Osteoblast (primary cell): ENCODE results near the gene TMEM62. TPM values are rescaled to one million over a fixed set of nuclear protein-coding genes. Genes with fewer than 3 reads are reported as not detected.

Experiments used
- DNase-seq: peaks from one replicate; pipeline ENCODE4 v3.0.0; 2011; ENCODE audit warnings: low spot score, mixed read lengths; ENCODE audit not compliant: insufficient read length; ENCODE audit errors: missing footprints
- H2AFZ ChIP-seq: 2 replicates; pipeline ENCODE4 v1.6.0; 2011; ENCODE audit warnings: mild to moderate bottlenecking, low read length
- H3K27ac ChIP-seq: 2 replicates; pipeline ENCODE4 v1.5.1; 2011; ENCODE audit warnings: mild to moderate bottlenecking, low read depth, low read length, moderate library complexity
- H3K27me3 ChIP-seq: 2 replicates; pipeline ENCODE4 v1.6.0; 2012; ENCODE audit warnings: mild to moderate bottlenecking, control low read depth, inconsistent platforms, low read length, moderate library complexity; ENCODE audit not compliant: insufficient read depth
- H3K36me3 ChIP-seq: 2 replicates; pipeline ENCODE4 v1.5.1; 2011; ENCODE audit warnings: mild to moderate bottlenecking, low read length, control low read depth, moderate library complexity; ENCODE audit not compliant: insufficient read depth
- H3K4me1 ChIP-seq: 2 replicates; pipeline ENCODE4 v1.5.1; 2011; ENCODE audit warnings: mild to moderate bottlenecking, low read length, control low read depth, moderate library complexity; ENCODE audit not compliant: insufficient read depth
- H3K4me2 ChIP-seq: 2 replicates; pipeline ENCODE4 v1.6.0; 2011; ENCODE audit warnings: mild to moderate bottlenecking, low read length; ENCODE audit not compliant: insufficient read depth
- H3K4me3 ChIP-seq: fragments of 200-600 bp; sonication (generic); 3 replicates; pipeline ENCODE4 v1.5.1; 2012; ENCODE audit warnings: mild to moderate bottlenecking, low read length, inconsistent platforms; ENCODE audit not compliant: insufficient read depth
- H3K79me2 ChIP-seq: 2 replicates; pipeline ENCODE4 v1.6.0; 2012; ENCODE audit warnings: mild to moderate bottlenecking, low read length, control low read depth, inconsistent platforms; ENCODE audit not compliant: insufficient read depth
- H3K9me3 ChIP-seq: 2 replicates; pipeline ENCODE4 v1.5.1; 2011; ENCODE audit warnings: low read depth, low read length, control low read depth
- H4K20me1 ChIP-seq: 2 replicates; pipeline ENCODE4 v1.6.0; 2012; ENCODE audit warnings: mild to moderate bottlenecking, low read length, control low read depth; ENCODE audit not compliant: insufficient read depth
- CTCF ChIP-seq: IDR thresholded peaks from 2 replicates; pipeline ENCODE4 v1.5.1; 2011; ENCODE audit warnings: mild to moderate bottlenecking, low read depth, low read length, moderate library complexity; ENCODE audit errors: extremely low read depth
- total RNA-seq: library from RNA; depleted of rRNA; stranded (reverse); fragments of >200 nt; gene quantifications from 2 replicates; pipeline ENCODE4 v1.2.3, GENCODE V29; 2012

Gene TMEM62
- total RNA-seq = 17.7 and 25.6 TPM in 2 replicates

- H3K36me3 ChIP-seq = no peaks in the 10 kb centered on the region
- peak within 1 kb of the TSS; percentile 93 for H3K4me3 ChIP-seq
- no peaks in the 10 kb centered on the region for H3K9me3 ChIP-seq
- H3K79me2 ChIP-seq = peaks cover 19% of the 10 kb centered on the region
- H3K4me1 ChIP-seq = peaks cover 11% of the 10 kb centered on the region
- DNase-seq = peak; percentile 94
- H3K27ac ChIP-seq = peak within 1 kb of the TSS; percentile 26
- H2AFZ ChIP-seq = peak within 1 kb of the TSS; percentile 98
- peak within 1 kb of the TSS; percentile 95 for H3K4me2 ChIP-seq
- no peak for TF ChIP-seq CTCF
- peaks cover 4% of the 10 kb centered on the region for H3K27me3 ChIP-seq
- H4K20me1 ChIP-seq = no peaks in the 10 kb centered on the region
Measured at GRCh38 chr15:43133430-43134156, at the start of gene TMEM62. TSS of gene TMEM62 (plus strand) at chr15:43133586. CDS start at chr15:43133803, 217 bp downstream.

- H3K27ac ChIP-seq = no peak overlapping the region
- DNase-seq = no peak
- H3K79me2 ChIP-seq = peaks cover 29% of the 10 kb centered on the region
- H3K9me3 ChIP-seq = no peaks in the 10 kb centered on the region
- no peak overlapping the region for H2AFZ ChIP-seq
- no peaks in the 10 kb centered on the region for H3K27me3 ChIP-seq
- peaks cover 24% of the 10 kb centered on the region for H3K36me3 ChIP-seq
- peaks cover 16% of the 10 kb centered on the region for H3K4me1 ChIP-seq
- no peak overlapping the region for H3K4me2 ChIP-seq
- no peaks in the 10 kb centered on the region for H4K20me1 ChIP-seq
- no peak for TF ChIP-seq CTCF
- no peak overlapping the region for H3K4me3 ChIP-seq
Measured at GRCh38 chr15:43085921-43086320, 47.5 kb upstream of the TMEM62 start.

- no peak overlapping the region for H3K27ac ChIP-seq
- peak overlapping the region; percentile 5 for H3K4me2 ChIP-seq
- peaks cover 16% of the 10 kb centered on the region for H3K4me1 ChIP-seq
- H2AFZ ChIP-seq = no peak overlapping the region
- H3K79me2 ChIP-seq = peaks cover 35% of the 10 kb centered on the region
- no peak overlapping the region for H3K4me3 ChIP-seq
- no peaks in the 10 kb centered on the region for H4K20me1 ChIP-seq
- DNase-seq = peak; percentile 67
- peaks cover 23% of the 10 kb centered on the region for H3K36me3 ChIP-seq
- no peaks in the 10 kb centered on the region for H3K9me3 ChIP-seq
- no peaks in the 10 kb centered on the region for H3K27me3 ChIP-seq
- TF ChIP-seq CTCF = no peak
Measured at GRCh38 chr15:43086551-43086950, 46.8 kb upstream of the TMEM62 start.

GRCh38 chr15:43091859-43092258, 41.5 kb upstream of the TMEM62 start:
- H4K20me1 ChIP-seq = peaks cover 10% of the 10 kb centered on the region
- no peaks in the 10 kb centered on the region for H3K9me3 ChIP-seq
- peaks cover 50% of the 10 kb centered on the region for H3K79me2 ChIP-seq
- no peak for TF ChIP-seq CTCF
- peaks cover 24% of the 10 kb centered on the region for H3K4me1 ChIP-seq
- no peak overlapping the region for H2AFZ ChIP-seq
- H3K27me3 ChIP-seq = no peaks in the 10 kb centered on the region
- H3K4me3 ChIP-seq = no peak overlapping the region
- no peak for DNase-seq
- peak overlapping the region; percentile 36 for H3K27ac ChIP-seq
- peaks cover 5% of the 10 kb centered on the region for H3K36me3 ChIP-seq
- H3K4me2 ChIP-seq = no peak overlapping the region
